Tibial nerve (tissue), 3 donors: ENCODE data around the gene ADAM10.

Experiments
- CTCF ChIP-seq, 5 experiments: fragments of 200-600 bp in 3 of 5; fragments of 450-650 bp in 2 of 5; sonication (generic) in 3 of 5; IDR thresholded peaks; one replicate each; pipeline ENCODE4 v1.5.1; 2016 to 2019; ENCODE audit warnings: antibody characterized with exemption in 5 of 5, mild to moderate bottlenecking in 3 of 5, moderate library complexity in 2 of 5
- POLR2A ChIP-seq, 2 donors: fragments of 450-650 bp; IDR thresholded peaks; one replicate each; pipeline ENCODE4 v1.6.1; 2017; ENCODE audit warnings: antibody characterized with exemption in 2 of 2, mild to moderate bottlenecking in 2 of 2, moderate library complexity in 2 of 2

DNA sequence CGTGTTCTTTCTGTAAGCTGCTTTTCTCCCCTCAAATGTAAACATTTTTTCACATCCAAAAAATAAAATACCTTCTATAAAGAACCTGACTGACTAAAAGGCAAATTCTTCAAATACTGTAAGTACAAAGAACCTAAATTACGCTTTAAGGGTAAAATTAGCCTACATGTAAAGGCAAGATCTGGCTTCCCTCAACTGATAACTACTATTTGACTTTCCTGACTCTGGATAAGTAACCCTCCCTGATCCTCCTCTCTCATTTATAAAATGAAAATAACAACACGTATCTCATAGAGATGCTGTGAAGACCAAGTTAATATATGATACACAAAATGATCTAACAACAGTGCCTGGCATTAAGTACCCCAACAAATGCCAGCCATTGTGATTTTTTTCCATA is 12.2 kb downstream of the ADAM10 start:
- TF ChIP-seq POLR2A (IDR thresholded peaks at IDR 0.05) (no peak), CTCF (IDR thresholded peaks at IDR 0.05) (no peak)
